Esophagus (tissue), 2 donors: ENCODE data around the gene ITPR1. TPM values are rescaled to one million over a fixed set of nuclear protein-coding genes. Genes with fewer than 3 reads are reported as not detected.

Experiments
- H3K27ac ChIP-seq, 2 donors: one replicate each; pipeline ENCODE4 v1.5.1; 2013; ENCODE audit warnings: low read depth in 2 of 2, mild to moderate bottlenecking in 2 of 2, inconsistent platforms in 1 of 2, low read length in 1 of 2, moderate library complexity in 1 of 2
- H3K27me3 ChIP-seq, 2 donors: one replicate each; pipeline ENCODE4 v1.6.1; 2013; ENCODE audit warnings: low read length in 2 of 2, control low read depth in 1 of 2, mild to moderate bottlenecking in 1 of 2; ENCODE audit not compliant: insufficient read depth in 2 of 2, control insufficient read depth in 1 of 2
- H3K36me3 ChIP-seq, 2 donors: one replicate each; pipeline ENCODE4 v1.6.1; 2013; ENCODE audit warnings: low read length in 1 of 2; ENCODE audit not compliant: control insufficient read depth in 2 of 2, insufficient read depth in 2 of 2
- H3K4me1 ChIP-seq, 2 donors: one replicate each; pipeline ENCODE4 v1.6.1; 2013; ENCODE audit warnings: low read length in 1 of 2; ENCODE audit not compliant: control insufficient read depth in 2 of 2, insufficient read depth in 2 of 2
- H3K4me3 ChIP-seq, 2 donors: one replicate each; pipeline ENCODE4 v1.5.1; 2013; ENCODE audit warnings: low read length in 2 of 2, mild to moderate bottlenecking in 2 of 2, low read depth in 1 of 2, moderate library complexity in 1 of 2
- H3K9me3 ChIP-seq, 2 donors: one replicate each; pipeline ENCODE4 v1.6.1; 2013; ENCODE audit warnings: mild to moderate bottlenecking in 2 of 2, low read depth in 1 of 2, low read length in 1 of 2, moderate library complexity in 1 of 2; ENCODE audit not compliant: control insufficient read depth in 2 of 2, insufficient read depth in 1 of 2
- WGBS, 2 donors: extraction: QIAGEN DNeasy Blood & Tissue Kit; methylation state at CpG; one replicate each; pipeline ENCODE4 v1.1.7; 2013; 5-methylcytosine and 5-hydroxymethylcytosine counted together
- polyA plus RNA-seq, 2 donors: library from polyadenylated mRNA; stranded (reverse); fragments of 200-250 nt; gene quantifications; one replicate each; pipeline ENCODE4 v1.2.3, GENCODE V29; 2013
- donor health status: healthy with polysubstance abuse.
- donor health status: Bipolar disorder and iron deficiency.

The ITPR1 gene
- polyA plus RNA-seq, 2 donors, result 7.5 to 16.3 TPM

GRCh38 chr3:4794798-4795197 lies 301.6 kb downstream of the ITPR1 start:
- Histone ChIP-seq H3K9me3 (peaks cover 0 to 4% of the 10 kb centered on the region in 2 donors), H3K27me3 (no peaks in the 10 kb centered on the region), H3K36me3 (peaks cover 6% of the 10 kb centered on the region in 2 donors), H3K4me3 (no peak overlapping the region), H3K27ac (no peak overlapping the region), H3K4me1 (no peaks in the 10 kb centered on the region)
- 95 to 97% methylated on average over 13 of the region's 13 CpGs for WGBS, 2 donors

- no peak overlapping the region for H3K27ac ChIP-seq
- H3K4me1 ChIP-seq, result no peaks in the 10 kb centered on the region
- H3K27me3 ChIP-seq, result no peaks in the 10 kb centered on the region
- H3K36me3 ChIP-seq, result peaks cover 6% of the 10 kb centered on the region in 2 donors
- H3K4me3 ChIP-seq, result no peak overlapping the region
- WGBS, 2 donors, result 89 to 92% methylated on average over 7 of the region's 7 CpGs
- H3K9me3 ChIP-seq, result peaks cover 0 to 4% of the 10 kb centered on the region in 2 donors
These were observed 302.8 kb downstream of the ITPR1 start for GRCh38 chr3:4795905-4796304.

GRCh38 chr3:4797201-4797705 lies 304.1 kb downstream of the ITPR1 start:
- no peaks in the 10 kb centered on the region for H3K4me1 ChIP-seq
- H3K27me3 ChIP-seq, result no peaks in the 10 kb centered on the region
- H3K4me3 ChIP-seq, result no peak overlapping the region
- H3K9me3 ChIP-seq, result peaks cover 0 to 4% of the 10 kb centered on the region in 2 donors
- WGBS, 2 donors, result 96 to 98% methylated on average over 4 of the region's 4 CpGs
- peaks cover 0 to 6% of the 10 kb centered on the region in 2 donors for H3K36me3 ChIP-seq
- H3K27ac ChIP-seq, result no peak overlapping the region

- H3K4me1 ChIP-seq, result no peaks in the 10 kb centered on the region
- peaks cover 0 to 4% of the 10 kb centered on the region in 2 donors for H3K9me3 ChIP-seq
- H3K36me3 ChIP-seq, result peaks cover 0 to 4% of the 10 kb centered on the region in 2 donors
- no peaks in the 10 kb centered on the region for H3K27me3 ChIP-seq
- WGBS, 2 donors, result 85 to 88% methylated on average over 14 of the region's 14 CpGs
- no peak overlapping the region for H3K27ac ChIP-seq
- H3K4me3 ChIP-seq, result no peak overlapping the region
These were observed 306.4 kb downstream of the ITPR1 start for GRCh38 chr3:4799266-4800256.

GRCh38 chr3:4800595-4800994 lies 307.4 kb downstream of the ITPR1 start:
- H3K36me3 ChIP-seq, result no peaks in the 10 kb centered on the region
- no peak overlapping the region for H3K4me3 ChIP-seq
- 80 to 88% methylated on average over 4 of the region's 4 CpGs for WGBS, 2 donors
- no peaks in the 10 kb centered on the region for H3K27me3 ChIP-seq
- no peak overlapping the region for H3K27ac ChIP-seq
- H3K9me3 ChIP-seq, result peaks cover 0 to 4% of the 10 kb centered on the region in 2 donors
- no peaks in the 10 kb centered on the region for H3K4me1 ChIP-seq

GRCh38 chr3:4801892-4802291 lies 308.7 kb downstream of the ITPR1 start:
- H3K4me3 ChIP-seq, result no peak overlapping the region
- peaks cover 0 to 5% of the 10 kb centered on the region in 2 donors for H3K36me3 ChIP-seq
- no peak overlapping the region for H3K27ac ChIP-seq
- no peaks in the 10 kb centered on the region for H3K27me3 ChIP-seq
- H3K4me1 ChIP-seq, result no peaks in the 10 kb centered on the region
- no peaks in the 10 kb centered on the region for H3K9me3 ChIP-seq
- WGBS, 2 donors, result 92 to 93% methylated on average over 5 of the region's 5 CpGs

GRCh38 chr3:4802903-4803302 lies 309.8 kb downstream of the ITPR1 start:
- H3K4me1 ChIP-seq, result no peaks in the 10 kb centered on the region
- H3K9me3 ChIP-seq, result no peaks in the 10 kb centered on the region
- 96 to 98% methylated on average over 8 of the region's 8 CpGs for WGBS, 2 donors
- no peak overlapping the region for H3K27ac ChIP-seq
- H3K27me3 ChIP-seq, result no peaks in the 10 kb centered on the region
- peaks cover 0 to 5% of the 10 kb centered on the region in 2 donors for H3K36me3 ChIP-seq
- no peak overlapping the region for H3K4me3 ChIP-seq

GRCh38 chr3:4804161-4805058 lies 311.3 kb downstream of the ITPR1 start:
- H3K27ac ChIP-seq, result peak overlapping the region in 1 of 2 donors; percentile 18
- no peaks in the 10 kb centered on the region for H3K27me3 ChIP-seq
- peaks cover 0 to 5% of the 10 kb centered on the region in 2 donors for H3K36me3 ChIP-seq
- no peak overlapping the region for H3K4me3 ChIP-seq
- H3K4me1 ChIP-seq, result no peaks in the 10 kb centered on the region
- WGBS, 2 donors, result 90 to 96% methylated on average over 14 of the region's 14 CpGs
- H3K9me3 ChIP-seq, result no peaks in the 10 kb centered on the region

GRCh38 chr3:4805662-4806061 lies 312.5 kb downstream of the ITPR1 start:
- no peaks in the 10 kb centered on the region for H3K4me1 ChIP-seq
- 78 to 83% methylated on average over 7 of the region's 7 CpGs for WGBS, 2 donors
- peaks cover 0 to 5% of the 10 kb centered on the region in 2 donors for H3K36me3 ChIP-seq

More at GRCh38 chr3:4805662-4806061, 312.5 kb downstream of the ITPR1 start:
- Histone ChIP-seq H3K4me3 (no peak overlapping the region), H3K27ac (no peak overlapping the region), H3K27me3 (no peaks in the 10 kb centered on the region), H3K9me3 (no peaks in the 10 kb centered on the region)
